ENCODE measurements around the gene SYNDIG1L.

GRCh38 chr14:74364271-74364880 lies 61.6 kb downstream of the SYNDIG1L start:
- TF ChIP-seq CTCF (IDR thresholded peaks at IDR 0.05) (no peak), POLR2A (IDR thresholded peaks at IDR 0.05) (no peak)

Measured in prostate gland (tissue), 2 donors.